Tibial nerve (tissue), 4 donors: ENCODE measurements around the gene KRTAP4-12. TPM values are rescaled to one million over a fixed set of nuclear protein-coding genes. Genes with fewer than 3 reads are reported as not detected.
"Not testable (repeated sequence)": the region's sequence is repeated elsewhere in the genome, so short reads cannot be mapped to it uniquely, and the experiment has no call there.

Experiments
- DNase-seq, 2 donors: peaks; one replicate each; pipeline ENCODE4 v3.0.0-alpha.2; 2019; ENCODE audit warnings: low spot score in 2 of 2
- H3K27ac ChIP-seq, 4 donors: fragments of 200-600 bp; sonication (generic) in 3 of 4; one replicate each; pipeline ENCODE4 v1.5.1; 2017 to 2019; ENCODE audit warnings: mild to moderate bottlenecking in 1 of 4
- H3K27me3 ChIP-seq, 2 donors: fragments of 200-600 bp; sonication (generic) in 1 of 2; one replicate each; pipeline versions ENCODE4 v1.5.1 to v1.6.0; 2017 to 2019
- H3K36me3 ChIP-seq, 3 donors: fragments of 200-600 bp; sonication (generic); one replicate each; pipeline ENCODE4 v1.5.1; 2018 to 2019
- H3K4me1 ChIP-seq, 4 donors: fragments of 200-600 bp; sonication (generic) in 3 of 4; one replicate each; pipeline ENCODE4 v1.5.1; 2017 to 2019
- H3K4me3 ChIP-seq, 4 donors: fragments of 200-600 bp; sonication (generic) in 3 of 4; one replicate each; pipeline ENCODE4 v1.5.1; 2017 to 2019; ENCODE audit warnings: mild to moderate bottlenecking in 1 of 4, moderate library complexity in 1 of 4
- H3K9me3 ChIP-seq, 4 donors: fragments of 200-600 bp; sonication (generic) in 3 of 4; one replicate each; pipeline ENCODE4 v1.5.1; 2017 to 2019
- EP300 ChIP-seq, 2 donors: sonication (generic); formaldehyde crosslinking; IDR thresholded peaks; one replicate each; pipeline ENCODE4 v1.6.1; 2017; ENCODE audit warnings: antibody characterized with exemption in 2 of 2, mild to moderate bottlenecking in 1 of 2
- POLR2A ChIP-seq, 2 donors: fragments of 450-650 bp; IDR thresholded peaks; one replicate each; pipeline ENCODE4 v1.6.1; 2017; ENCODE audit warnings: antibody characterized with exemption in 2 of 2, mild to moderate bottlenecking in 2 of 2, moderate library complexity in 2 of 2
- WGBS, 2 donors: methylation state at CpG; one replicate each; pipeline ENCODE4 v1.1.5; 2018; 5-methylcytosine and 5-hydroxymethylcytosine counted together
- total RNA-seq, 4 donors: library from RNA; depleted of rRNA; stranded (reverse); fragments of >200 nt; gene quantifications; one replicate each; pipeline ENCODE4 v1.1.0, GENCODE V29; 2016
- TF ChIP-seq, protein P1 (sequence below), 5 experiments: fragments of 200-600 bp in 3 of 5; fragments of 450-650 bp in 2 of 5; sonication (generic) in 3 of 5; IDR thresholded peaks; one replicate each; pipeline ENCODE4 v1.5.1; 2016 to 2019; ENCODE audit warnings: antibody characterized with exemption in 5 of 5, mild to moderate bottlenecking in 3 of 5, moderate library complexity in 2 of 5

Gene KRTAP4-12
- total RNA-seq: not detected

- 77 to 78% methylated on average over 3 of the region's 3 CpGs for WGBS, 2 donors
- not testable (repeated sequence) for H3K4me3 ChIP-seq, H3K36me3 ChIP-seq, DNase-seq, H3K4me1 ChIP-seq, H3K9me3 ChIP-seq, H3K27ac ChIP-seq, H3K27me3 ChIP-seq
Measured at GRCh38 chr17:41123991-41124371, at the start of gene KRTAP4-12. KRTAP4-12 (minus strand) TSS chr17:41124182; CDS start chr17:41124122, 60 bp downstream.

GRCh38 chr17:41171886-41172285 lies 47.9 kb upstream of the KRTAP4-12 start:
- WGBS, 2 donors: 72 to 80% methylated on average over 2 of the region's 2 CpGs
- no peaks in the 10 kb centered on the region for H3K4me1 ChIP-seq
- H3K36me3 ChIP-seq: no peaks in the 10 kb centered on the region
- no peak overlapping the region for H3K4me3 ChIP-seq
- H3K27me3 ChIP-seq: no peaks in the 10 kb centered on the region
- DNase-seq: no peak
- H3K27ac ChIP-seq: no peak overlapping the region
- TF ChIP-seq, protein P1, sequence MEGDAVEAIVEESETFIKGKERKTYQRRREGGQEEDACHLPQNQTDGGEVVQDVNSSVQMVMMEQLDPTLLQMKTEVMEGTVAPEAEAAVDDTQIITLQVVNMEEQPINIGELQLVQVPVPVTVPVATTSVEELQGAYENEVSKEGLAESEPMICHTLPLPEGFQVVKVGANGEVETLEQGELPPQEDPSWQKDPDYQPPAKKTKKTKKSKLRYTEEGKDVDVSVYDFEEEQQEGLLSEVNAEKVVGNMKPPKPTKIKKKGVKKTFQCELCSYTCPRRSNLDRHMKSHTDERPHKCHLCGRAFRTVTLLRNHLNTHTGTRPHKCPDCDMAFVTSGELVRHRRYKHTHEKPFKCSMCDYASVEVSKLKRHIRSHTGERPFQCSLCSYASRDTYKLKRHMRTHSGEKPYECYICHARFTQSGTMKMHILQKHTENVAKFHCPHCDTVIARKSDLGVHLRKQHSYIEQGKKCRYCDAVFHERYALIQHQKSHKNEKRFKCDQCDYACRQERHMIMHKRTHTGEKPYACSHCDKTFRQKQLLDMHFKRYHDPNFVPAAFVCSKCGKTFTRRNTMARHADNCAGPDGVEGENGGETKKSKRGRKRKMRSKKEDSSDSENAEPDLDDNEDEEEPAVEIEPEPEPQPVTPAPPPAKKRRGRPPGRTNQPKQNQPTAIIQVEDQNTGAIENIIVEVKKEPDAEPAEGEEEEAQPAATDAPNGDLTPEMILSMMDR (IDR thresholded peaks at IDR 0.05): no peak
- TF ChIP-seq POLR2A (IDR thresholded peaks at IDR 0.05): no peak
- TF ChIP-seq EP300 (IDR thresholded peaks at IDR 0.05): no peak
- no peaks in the 10 kb centered on the region for H3K9me3 ChIP-seq

GRCh38 chr17:41168121-41168520 lies 44.1 kb upstream of the KRTAP4-12 start, which contains the start of gene KRTAP4-3:
KRTAP4-3 (minus strand) TSS chr17:41168221; CDS start chr17:41168172, 49 bp downstream.
- no peaks in the 10 kb centered on the region for H3K27me3 ChIP-seq
- no peak for DNase-seq
- no peaks in the 10 kb centered on the region for H3K4me1 ChIP-seq
- H3K4me3 ChIP-seq: no peak within 1 kb of the TSS
- H3K9me3 ChIP-seq: no peaks in the 10 kb centered on the region
- TF ChIP-seq POLR2A (IDR thresholded peaks at IDR 0.05): no peak
- TF ChIP-seq, protein P1 (IDR thresholded peaks at IDR 0.05): no peak
- no peak for TF ChIP-seq EP300 (IDR thresholded peaks at IDR 0.05)
- 61 to 70% methylated on average over 1 of the region's 1 CpG for WGBS, 2 donors
- no peak within 1 kb of the TSS for H3K27ac ChIP-seq
- no peaks in the 10 kb centered on the region for H3K36me3 ChIP-seq

GRCh38 chr17:41167561-41167960 lies 43.6 kb upstream of the KRTAP4-12 start:
- DNase-seq: no peak
- no peak overlapping the region for H3K4me3 ChIP-seq
- TF ChIP-seq, protein P1 (IDR thresholded peaks at IDR 0.05): no peak
- TF ChIP-seq EP300 (IDR thresholded peaks at IDR 0.05) (no peak), POLR2A (IDR thresholded peaks at IDR 0.05) (no peak)
- no peak overlapping the region for H3K27ac ChIP-seq
- H3K9me3 ChIP-seq: no peaks in the 10 kb centered on the region
- H3K27me3 ChIP-seq: no peaks in the 10 kb centered on the region
- WGBS, 2 donors: 79 to 88% methylated on average over 7 of the region's 7 CpGs
- H3K36me3 ChIP-seq: no peaks in the 10 kb centered on the region
- H3K4me1 ChIP-seq: no peaks in the 10 kb centered on the region

GRCh38 chr17:41163828-41164227 lies 39.8 kb upstream of the KRTAP4-12 start:
- TF ChIP-seq, protein P1 (IDR thresholded peaks at IDR 0.05): no peak
- TF ChIP-seq EP300 (IDR thresholded peaks at IDR 0.05): no peak
- no peak for TF ChIP-seq POLR2A (IDR thresholded peaks at IDR 0.05)
- Histone ChIP-seq H3K27me3 (no peaks in the 10 kb centered on the region), H3K27ac (no peak overlapping the region), H3K9me3 (no peaks in the 10 kb centered on the region), H3K36me3 (no peaks in the 10 kb centered on the region), H3K4me3 (no peak overlapping the region), H3K4me1 (no peaks in the 10 kb centered on the region)
- DNase-seq: no peak
- 70 to 78% methylated on average over 7 of the region's 7 CpGs for WGBS, 2 donors

- 70 to 93% methylated on average over 1 of the region's 1 CpG for WGBS, 2 donors
- Histone ChIP-seq H3K27ac (no peak within 1 kb of the TSS), H3K4me1 (no peaks in the 10 kb centered on the region), H3K9me3 (no peaks in the 10 kb centered on the region), H3K36me3 (no peaks in the 10 kb centered on the region), H3K27me3 (no peaks in the 10 kb centered on the region), H3K4me3 (no peak within 1 kb of the TSS)
- TF ChIP-seq POLR2A (IDR thresholded peaks at IDR 0.05) (no peak), EP300 (IDR thresholded peaks at IDR 0.05) (no peak)
- TF ChIP-seq, protein P1 (IDR thresholded peaks at IDR 0.05): no peak
- no peak for DNase-seq
Measured at GRCh38 chr17:41160648-41161047, 36.7 kb upstream of the KRTAP4-12 start, which contains the start of gene KRTAP4-4. KRTAP4-4 (minus strand) TSS chr17:41160748; CDS start chr17:41160691, 57 bp downstream.

GRCh38 chr17:41160190-41160589 lies 36.2 kb upstream of the KRTAP4-12 start:
- not testable (repeated sequence) for H3K27ac ChIP-seq, H3K27me3 ChIP-seq, H3K4me1 ChIP-seq, H3K36me3 ChIP-seq, H3K4me3 ChIP-seq, H3K9me3 ChIP-seq, DNase-seq
- WGBS, 2 donors: 92 to 97% methylated on average over 3 of the region's 3 CpGs
